SK-N-SH (cell line): ENCODE measurements around the gene OTUB1.

Experiments
- CTCF ChIP-seq: fragments of 200-600 bp; sonication (generic); IDR thresholded peaks from 2 replicates; pipeline ENCODE4 v1.6.1; 2017; ENCODE audit warnings: antibody characterized with exemption, mild to moderate bottlenecking, moderate library complexity
- ELF1 ChIP-seq: IDR thresholded peaks from 2 replicates; pipeline ENCODE4 v1.4.0; 2012
- JUND ChIP-seq: IDR thresholded peaks from 2 replicates; pipeline ENCODE4 v1.4.0; 2012
- MEF2A ChIP-seq: IDR thresholded peaks from 2 replicates; pipeline ENCODE4 v1.4.0; 2012; ENCODE audit warnings: low read depth, borderline replicate concordance
- NFIC ChIP-seq: IDR thresholded peaks from 2 replicates; pipeline ENCODE4 v1.4.0; 2012; ENCODE audit warnings: borderline replicate concordance
- PBX3 ChIP-seq: IDR thresholded peaks from 2 replicates; pipeline ENCODE4; 2012
- POLR2AphosphoS5 ChIP-seq: IDR thresholded peaks from 2 replicates; pipeline ENCODE4 v1.6.1; 2012; ENCODE audit warnings: low read depth, low read length
- RAD21 ChIP-seq: IDR thresholded peaks from 2 replicates; pipeline ENCODE4 v1.6.1; 2012; ENCODE audit warnings: mild to moderate bottlenecking, low read length
- REST ChIP-seq: IDR thresholded peaks from 2 replicates; pipeline ENCODE4 v1.6.1; 2012; ENCODE audit warnings: mild to moderate bottlenecking, low read depth, low read length, moderate library complexity
- TAF1 ChIP-seq: IDR thresholded peaks from 2 replicates; pipeline ENCODE4 v1.6.1; 2012; ENCODE audit warnings: low read depth, mild to moderate bottlenecking, low read length, moderate library complexity, borderline replicate concordance
- TF ChIP-seq, protein P1 (sequence below): fragments of 150-350 bp; IDR thresholded peaks from 2 replicates; pipeline ENCODE4 v1.6.1; 2017; ENCODE audit warnings: antibody characterized with exemption, low read length, low read depth, borderline replicate concordance
- TF ChIP-seq, protein P2 (sequence below): IDR thresholded peaks from 2 replicates; pipeline ENCODE4 v1.4.0; 2012; ENCODE audit warnings: low read depth

- TF ChIP-seq CTCF (no peak), MEF2A (no peak), NFIC (no peak), POLR2AphosphoS5 (no peak), PBX3 (no peak), REST (no peak), RAD21 (no peak), TAF1 (no peak), JUND (no peak), ELF1 (no peak)
- TF ChIP-seq, protein P1, sequence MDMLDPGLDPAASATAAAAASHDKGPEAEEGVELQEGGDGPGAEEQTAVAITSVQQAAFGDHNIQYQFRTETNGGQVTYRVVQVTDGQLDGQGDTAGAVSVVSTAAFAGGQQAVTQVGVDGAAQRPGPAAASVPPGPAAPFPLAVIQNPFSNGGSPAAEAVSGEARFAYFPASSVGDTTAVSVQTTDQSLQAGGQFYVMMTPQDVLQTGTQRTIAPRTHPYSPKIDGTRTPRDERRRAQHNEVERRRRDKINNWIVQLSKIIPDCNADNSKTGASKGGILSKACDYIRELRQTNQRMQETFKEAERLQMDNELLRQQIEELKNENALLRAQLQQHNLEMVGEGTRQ = no peak
- TF ChIP-seq, protein P2, sequence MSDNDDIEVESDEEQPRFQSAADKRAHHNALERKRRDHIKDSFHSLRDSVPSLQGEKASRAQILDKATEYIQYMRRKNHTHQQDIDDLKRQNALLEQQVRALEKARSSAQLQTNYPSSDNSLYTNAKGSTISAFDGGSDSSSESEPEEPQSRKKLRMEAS = no peak
Measured at GRCh38 chr11:64000026-64000739, 13.9 kb downstream of the OTUB1 start.
